HEK293 (cell line): ENCODE measurements around the gene PROKR2.

ENCODE experiments used
- IKZF3 ChIP-seq: fragments of 450-650 bp; IDR thresholded peaks from 2 replicates; pipeline ENCODE4 v1.5.0; 2018; ENCODE audit warnings: missing biosample characterization, mild to moderate bottlenecking, missing genetic modification characterization, moderate library complexity
- KLF16 ChIP-seq: fragments of 450-650 bp; formaldehyde crosslinking; IDR thresholded peaks from 2 replicates; pipeline ENCODE4 v1.5.1; 2017; ENCODE audit warnings: missing biosample characterization, missing genetic modification characterization
- ZBTB17 ChIP-seq: fragments of 450-650 bp; formaldehyde crosslinking; IDR thresholded peaks from 2 replicates; pipeline ENCODE4 v1.5.1; 2016; ENCODE audit warnings: missing biosample characterization, missing genetic modification characterization
- ZFP3 ChIP-seq: fragments of 450-650 bp; formaldehyde crosslinking; IDR thresholded peaks from 2 replicates; pipeline ENCODE4 v1.5.1; 2016; ENCODE audit warnings: low read depth, missing biosample characterization, missing genetic modification characterization
- ZNF274 ChIP-seq, 2 experiments: fragments of 200-500 bp in 1 of 2; fragments of 450-650 bp in 1 of 2; sonication (Bioruptor generic) in 1 of 2; formaldehyde crosslinking in 1 of 2; IDR thresholded peaks; 2 replicates each; pipeline versions ENCODE4 v1.5.1 to v1.6.1; 2014 to 2016; ENCODE audit warnings: borderline replicate concordance in 1 of 2, inconsistent platforms in 1 of 2, low read length in 1 of 2, missing biosample characterization in 1 of 2, missing genetic modification characterization in 1 of 2
- ZNF366 ChIP-seq: fragments of 450-650 bp; formaldehyde crosslinking; conservative IDR thresholded peaks from 2 replicates; pipeline ENCODE4 v1.5.1; 2016; ENCODE audit warnings: missing biosample characterization, missing genetic modification characterization
- ZNF600 ChIP-seq: fragments of 450-650 bp; formaldehyde crosslinking; IDR thresholded peaks from 2 replicates; pipeline ENCODE4 v1.5.1; 2016; ENCODE audit warnings: missing biosample characterization, missing genetic modification characterization
- ZNF629 ChIP-seq: fragments of 450-650 bp; formaldehyde crosslinking; IDR thresholded peaks from 2 replicates; pipeline ENCODE4 v1.5.1; 2017; ENCODE audit warnings: missing biosample characterization, missing genetic modification characterization
- ZNF670 ChIP-seq: fragments of 450-650 bp; formaldehyde crosslinking; IDR thresholded peaks from 2 replicates; pipeline ENCODE4 v1.5.1; 2016; ENCODE audit warnings: missing biosample characterization, missing genetic modification characterization, low read depth
- TF ChIP-seq, protein P1 (sequence below): fragments of 450-650 bp; formaldehyde crosslinking; IDR thresholded peaks from 2 replicates; pipeline ENCODE4 v1.5.1; 2016; ENCODE audit warnings: missing biosample characterization, missing genetic modification characterization

DNA sequence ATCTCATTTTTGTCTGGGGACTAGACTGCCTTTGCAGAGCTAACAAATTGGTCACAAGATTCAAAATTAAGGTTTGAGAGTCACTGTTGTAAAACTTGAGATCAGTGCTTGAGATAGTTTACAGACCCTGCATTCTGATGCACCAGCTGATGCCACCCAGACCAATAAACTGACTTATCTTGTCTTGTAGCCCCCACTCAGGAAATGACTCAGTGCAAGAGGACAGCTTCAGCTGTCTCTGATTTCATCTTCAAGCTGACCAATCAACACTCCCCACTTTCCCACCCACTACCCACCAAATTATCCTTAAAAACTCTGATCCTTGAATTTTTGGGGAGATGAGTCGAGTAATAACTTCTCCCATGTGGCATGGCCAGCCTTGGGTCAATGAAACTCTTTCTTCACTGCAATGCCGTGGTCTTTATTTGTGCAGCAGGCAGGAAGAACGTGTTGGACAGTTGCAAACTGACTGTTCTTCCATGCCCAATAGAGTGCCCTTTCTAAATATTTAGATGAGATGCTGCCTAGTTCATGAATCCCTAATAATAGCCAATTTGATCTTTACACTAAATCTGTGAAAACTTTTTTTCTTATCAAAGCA lies 48.3 kb upstream of the PROKR2 start:
- TF ChIP-seq, protein P1, sequence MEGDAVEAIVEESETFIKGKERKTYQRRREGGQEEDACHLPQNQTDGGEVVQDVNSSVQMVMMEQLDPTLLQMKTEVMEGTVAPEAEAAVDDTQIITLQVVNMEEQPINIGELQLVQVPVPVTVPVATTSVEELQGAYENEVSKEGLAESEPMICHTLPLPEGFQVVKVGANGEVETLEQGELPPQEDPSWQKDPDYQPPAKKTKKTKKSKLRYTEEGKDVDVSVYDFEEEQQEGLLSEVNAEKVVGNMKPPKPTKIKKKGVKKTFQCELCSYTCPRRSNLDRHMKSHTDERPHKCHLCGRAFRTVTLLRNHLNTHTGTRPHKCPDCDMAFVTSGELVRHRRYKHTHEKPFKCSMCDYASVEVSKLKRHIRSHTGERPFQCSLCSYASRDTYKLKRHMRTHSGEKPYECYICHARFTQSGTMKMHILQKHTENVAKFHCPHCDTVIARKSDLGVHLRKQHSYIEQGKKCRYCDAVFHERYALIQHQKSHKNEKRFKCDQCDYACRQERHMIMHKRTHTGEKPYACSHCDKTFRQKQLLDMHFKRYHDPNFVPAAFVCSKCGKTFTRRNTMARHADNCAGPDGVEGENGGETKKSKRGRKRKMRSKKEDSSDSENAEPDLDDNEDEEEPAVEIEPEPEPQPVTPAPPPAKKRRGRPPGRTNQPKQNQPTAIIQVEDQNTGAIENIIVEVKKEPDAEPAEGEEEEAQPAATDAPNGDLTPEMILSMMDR (tag by site-specific recombination), result no peak
- no peak for TF ChIP-seq IKZF3 (tag by site-specific recombination)
- TF ChIP-seq ZNF366 (tag by site-specific recombination), result no peak
- no peak for TF ChIP-seq ZFP3 (tag by site-specific recombination)
- no peak for TF ChIP-seq KLF16 (tag by site-specific recombination)
- TF ChIP-seq ZNF600 (tag by site-specific recombination), result no peak
- no peak for TF ChIP-seq ZNF274 (IDR thresholded peaks at IDR 0.05; ENCODE audit: low read length)
- TF ChIP-seq ZNF274 (tag by site-specific recombination; IDR thresholded peaks at IDR 0.05; ENCODE audit: borderline replicate concordance), result no peak
- no peak for TF ChIP-seq ZNF629 (tag by site-specific recombination)
- TF ChIP-seq ZBTB17 (tag by site-specific recombination), result no peak
- TF ChIP-seq ZNF670 (tag by site-specific recombination), result no peak
